22Rv1 (cell line): ENCODE results near the gene CDC42EP4.

Experiments
- ZFX ChIP-seq: fragments of 450-650 bp; IDR thresholded peaks from 2 replicates; pipeline ENCODE4 v1.6.1; 2017; ENCODE audit warnings: antibody characterized with exemption, borderline replicate concordance
- TF ChIP-seq, protein P1 (sequence below): fragments of 450-650 bp; IDR thresholded peaks from 2 replicates; pipeline ENCODE4 v1.5.1; 2017; ENCODE audit warnings: mild to moderate bottlenecking

DNA sequence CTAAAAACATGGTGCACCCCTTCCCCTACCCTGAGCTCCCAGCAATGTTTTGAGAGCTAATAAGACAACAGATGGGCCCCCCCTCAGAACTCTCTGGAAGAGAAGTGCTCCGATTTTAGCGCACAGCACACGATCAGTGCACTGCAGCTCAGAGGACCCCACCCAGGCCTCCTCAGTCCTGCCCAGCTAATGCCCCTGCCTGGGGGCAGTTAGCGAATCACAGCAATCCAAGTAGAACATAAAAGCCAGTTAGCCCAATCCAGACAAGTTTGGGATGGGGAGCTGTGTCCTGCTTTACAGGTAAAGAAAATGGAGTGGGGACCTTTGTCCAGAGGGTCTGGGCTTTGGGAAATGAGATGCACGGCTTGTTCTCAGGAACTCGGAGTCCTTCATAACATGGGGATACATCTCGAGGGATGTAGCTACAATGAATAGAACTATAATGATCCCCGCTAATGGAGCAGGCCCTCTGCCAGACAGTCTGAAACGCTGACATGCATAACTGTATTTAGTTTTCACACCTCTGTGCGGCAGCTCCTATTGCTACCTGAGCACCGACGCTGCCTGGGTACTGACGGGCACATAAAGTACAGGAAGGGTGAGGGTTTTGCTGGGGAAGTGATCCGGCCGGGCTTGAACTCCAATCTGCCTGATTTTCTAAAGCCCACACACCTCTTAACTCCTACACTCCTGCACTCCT is 29.7 kb upstream of the CDC42EP4 start:
- TF ChIP-seq, protein P1, sequence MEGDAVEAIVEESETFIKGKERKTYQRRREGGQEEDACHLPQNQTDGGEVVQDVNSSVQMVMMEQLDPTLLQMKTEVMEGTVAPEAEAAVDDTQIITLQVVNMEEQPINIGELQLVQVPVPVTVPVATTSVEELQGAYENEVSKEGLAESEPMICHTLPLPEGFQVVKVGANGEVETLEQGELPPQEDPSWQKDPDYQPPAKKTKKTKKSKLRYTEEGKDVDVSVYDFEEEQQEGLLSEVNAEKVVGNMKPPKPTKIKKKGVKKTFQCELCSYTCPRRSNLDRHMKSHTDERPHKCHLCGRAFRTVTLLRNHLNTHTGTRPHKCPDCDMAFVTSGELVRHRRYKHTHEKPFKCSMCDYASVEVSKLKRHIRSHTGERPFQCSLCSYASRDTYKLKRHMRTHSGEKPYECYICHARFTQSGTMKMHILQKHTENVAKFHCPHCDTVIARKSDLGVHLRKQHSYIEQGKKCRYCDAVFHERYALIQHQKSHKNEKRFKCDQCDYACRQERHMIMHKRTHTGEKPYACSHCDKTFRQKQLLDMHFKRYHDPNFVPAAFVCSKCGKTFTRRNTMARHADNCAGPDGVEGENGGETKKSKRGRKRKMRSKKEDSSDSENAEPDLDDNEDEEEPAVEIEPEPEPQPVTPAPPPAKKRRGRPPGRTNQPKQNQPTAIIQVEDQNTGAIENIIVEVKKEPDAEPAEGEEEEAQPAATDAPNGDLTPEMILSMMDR, result no peak
- no peak for TF ChIP-seq ZFX
